HG03159 (cell line): ENCODE measurements around the gene IGFN1.

Experiments used
- ATAC-seq: cut with Tn5 transposase; IDR thresholded peaks from one replicate; pipeline ENCODE4 v1.9.1; 2021; ENCODE audit warnings: mild to moderate bottlenecking, moderate library complexity; ENCODE audit not compliant: unreplicated experiment

Gene IGFN1

DNA sequence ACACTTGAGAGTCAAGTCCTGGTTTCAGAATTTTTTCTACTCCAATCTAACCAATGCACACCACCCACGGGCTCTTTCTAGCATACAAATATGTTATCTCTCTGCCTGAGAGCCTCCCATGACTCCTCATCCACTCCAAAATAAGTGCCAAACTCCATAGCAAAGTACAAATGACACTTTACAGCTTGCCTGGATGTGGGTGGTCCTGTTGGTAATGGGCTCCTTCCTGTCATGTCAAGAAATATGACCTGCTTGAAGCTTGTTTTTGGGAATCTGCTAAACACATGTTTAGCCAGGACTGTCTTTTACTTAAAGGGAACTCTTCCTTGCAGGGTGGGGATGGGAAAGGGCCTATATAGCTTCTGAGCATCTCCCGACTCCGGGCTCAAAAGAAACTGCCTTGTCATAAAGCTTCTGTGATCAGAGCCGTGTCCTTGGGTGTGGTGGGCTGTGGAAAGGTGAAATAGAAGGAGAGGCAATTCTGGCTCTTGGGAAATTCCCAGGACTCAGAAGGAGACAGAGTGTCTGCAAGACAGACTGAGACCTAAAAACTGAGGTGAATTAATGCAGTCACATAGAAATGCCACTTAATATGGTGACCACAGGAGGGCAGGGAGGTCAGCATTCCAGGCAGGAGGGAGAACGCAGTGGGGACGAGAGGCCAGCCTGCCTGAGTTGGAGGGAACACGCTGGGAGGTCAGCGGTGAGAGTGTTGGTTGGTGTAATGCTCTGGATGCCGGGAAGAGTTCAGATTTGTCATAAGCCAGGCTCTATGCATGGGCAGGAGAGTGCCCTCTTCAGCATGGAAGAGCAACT lies 6.1 kb upstream of the IGFN1 start:
- ATAC-seq, result no peak

DNA sequence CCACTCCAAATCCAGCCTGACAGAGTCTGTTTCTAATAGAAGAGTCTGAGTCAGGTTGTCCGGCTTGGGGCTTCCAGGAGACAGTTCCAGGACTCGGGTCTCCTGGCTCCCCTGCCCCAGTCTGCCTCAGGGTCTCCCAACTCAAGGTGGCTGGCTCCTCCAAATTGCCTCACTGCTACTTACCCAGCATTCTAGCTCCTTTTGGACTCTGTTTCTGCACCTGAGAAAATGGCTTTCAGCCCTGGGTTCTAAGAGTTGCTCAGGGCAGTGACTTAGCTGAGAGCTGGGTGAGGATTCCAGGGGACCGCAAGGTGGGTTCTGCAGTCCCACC lies 5.5 kb upstream of the IGFN1 start:
- ATAC-seq, result no peak

DNA sequence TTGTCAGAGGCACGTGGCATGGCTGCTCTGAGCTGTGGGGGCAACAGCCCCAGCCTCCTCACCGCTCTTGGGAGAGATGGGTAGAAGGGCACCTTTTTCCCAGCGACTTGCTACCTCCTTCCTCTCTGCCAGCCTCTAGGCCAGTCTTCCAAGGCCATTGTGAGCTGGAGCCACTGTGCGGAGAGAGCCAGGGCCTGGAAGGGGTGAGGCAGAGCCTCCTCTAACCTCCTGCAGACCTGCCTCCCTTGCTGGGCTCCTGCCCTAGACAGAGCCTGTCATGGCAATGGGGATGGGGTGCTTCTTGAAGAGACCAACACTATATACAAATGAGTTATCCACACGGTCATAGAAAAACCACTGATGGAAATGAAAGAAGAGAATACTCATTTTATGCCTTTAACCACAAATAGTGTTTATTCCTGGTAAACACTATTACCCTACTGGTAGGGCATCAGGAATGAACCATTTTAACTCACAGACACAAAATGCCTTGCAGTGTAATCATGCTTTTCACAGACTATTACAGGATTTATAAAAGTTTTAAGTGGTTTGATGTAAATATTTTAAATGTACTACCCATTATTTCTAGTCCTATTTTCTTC lies 5.0 kb upstream of the IGFN1 start:
- ATAC-seq, result no peak

DNA sequence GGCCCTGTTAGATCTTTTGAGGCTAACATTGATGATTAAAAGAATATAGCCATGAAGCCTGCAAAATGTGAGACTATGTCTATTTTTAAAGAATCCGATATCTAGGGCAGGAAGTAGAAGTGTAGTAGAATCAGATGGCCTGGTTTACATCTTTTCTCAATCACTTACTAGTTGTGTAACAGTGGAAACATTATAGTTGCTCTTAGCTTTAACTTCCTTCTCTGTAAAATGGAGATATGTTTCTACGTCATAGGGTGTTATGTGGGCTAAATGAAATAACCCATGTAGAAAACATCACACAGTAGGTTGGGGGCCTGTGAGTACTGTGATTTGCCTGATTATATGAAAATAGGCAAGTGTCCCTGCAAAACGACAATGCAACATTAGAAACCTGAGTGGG lies 4.4 kb upstream of the IGFN1 start:
- no peak for ATAC-seq

DNA sequence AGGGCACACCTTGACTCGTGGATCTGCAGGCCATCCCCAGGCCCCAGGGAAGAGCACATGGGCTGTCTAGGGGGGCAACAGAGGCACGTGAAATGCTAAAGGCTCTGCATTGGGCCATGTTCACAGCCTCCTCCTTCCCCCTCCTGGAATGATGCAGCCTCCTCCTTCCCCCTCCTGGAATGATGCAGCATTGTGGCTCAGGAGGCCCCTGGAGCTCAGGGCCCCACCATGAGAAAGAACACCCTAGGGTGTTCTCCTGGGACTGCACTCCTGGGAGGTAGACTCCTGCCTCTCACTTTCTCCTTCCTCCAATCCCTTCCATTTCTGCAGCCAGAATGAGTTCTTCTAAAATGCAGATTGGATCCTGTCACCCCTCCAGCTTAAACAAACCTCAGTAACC lies 1.5 kb upstream of the IGFN1 start:
- ATAC-seq, result no peak

DNA sequence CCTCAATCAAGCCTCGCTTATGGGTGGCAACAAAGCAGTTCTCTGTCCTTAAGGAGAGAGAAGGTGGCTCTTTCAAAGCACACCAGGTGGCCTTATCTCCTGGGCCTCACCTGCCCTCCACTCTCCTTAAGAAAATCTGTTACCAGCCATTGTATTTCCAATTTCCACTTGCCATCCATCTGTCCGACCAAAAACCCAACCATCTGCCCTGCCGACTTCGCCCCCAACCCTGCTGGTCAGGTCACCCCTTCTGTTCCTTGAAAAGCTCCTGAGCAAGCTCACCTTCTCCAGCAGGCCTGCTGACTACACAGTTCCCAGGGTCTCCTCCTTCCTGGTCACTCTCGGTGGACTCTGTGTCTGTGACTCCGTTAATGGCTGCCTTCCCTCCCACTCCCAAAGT lies 619 bp upstream of the IGFN1 start:
- no peak for ATAC-seq

DNA sequence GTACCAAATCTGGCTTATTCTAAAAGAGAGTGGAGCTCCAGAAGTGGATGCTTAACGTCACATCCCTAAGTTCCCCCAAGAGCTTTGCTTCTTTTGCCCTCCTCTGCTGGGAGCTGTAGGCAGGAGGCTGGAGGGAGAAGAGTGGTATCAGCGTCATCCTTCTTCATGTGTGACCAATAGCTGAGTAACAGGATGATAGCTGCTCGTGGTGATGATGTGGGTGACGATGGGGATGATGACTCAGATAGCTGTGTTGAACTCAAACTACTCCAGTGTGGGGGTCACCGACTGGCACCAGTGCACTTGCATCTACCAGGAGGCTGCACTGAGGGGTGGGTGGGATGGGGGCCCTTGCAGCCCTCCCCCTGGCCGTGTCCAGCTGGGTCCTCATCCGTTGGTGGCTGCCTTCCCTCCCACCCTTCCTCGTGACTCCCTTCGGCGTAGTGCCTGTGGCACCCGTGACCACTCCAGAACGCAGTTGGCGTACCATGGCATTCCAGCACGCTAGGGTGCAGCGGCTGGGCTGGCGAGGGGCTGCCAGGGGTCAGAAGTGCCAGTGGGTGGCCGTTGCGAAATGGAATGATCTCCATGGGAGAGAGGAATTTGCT lies 1.1 kb downstream of the IGFN1 start:
- ATAC-seq, result no peak

DNA sequence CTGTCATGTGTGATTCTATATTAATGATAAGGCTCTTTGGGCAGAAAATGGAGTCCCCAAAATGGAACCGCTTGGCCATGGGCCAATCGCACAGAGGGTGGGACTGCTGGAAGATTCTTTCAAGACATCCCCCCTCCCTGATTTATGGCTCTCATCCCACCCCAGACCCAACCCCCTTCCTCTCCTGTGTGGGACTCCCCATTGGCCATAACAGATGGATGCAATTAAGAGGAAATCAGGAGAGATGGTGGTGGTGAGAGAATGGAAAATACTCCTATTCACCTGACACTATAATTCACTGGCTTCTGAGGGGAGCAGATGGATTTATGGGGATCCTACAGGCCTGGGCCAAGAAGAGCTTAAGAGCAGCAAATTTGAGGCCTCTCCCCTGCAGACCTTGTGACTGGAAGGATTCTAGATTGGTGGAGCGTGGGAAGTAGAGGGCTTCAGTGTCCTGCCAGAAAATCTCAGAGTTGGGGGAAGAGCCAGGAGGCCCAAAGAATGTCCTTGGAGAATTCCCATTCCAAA lies 1.7 kb downstream of the IGFN1 start:
- no peak for ATAC-seq

DNA sequence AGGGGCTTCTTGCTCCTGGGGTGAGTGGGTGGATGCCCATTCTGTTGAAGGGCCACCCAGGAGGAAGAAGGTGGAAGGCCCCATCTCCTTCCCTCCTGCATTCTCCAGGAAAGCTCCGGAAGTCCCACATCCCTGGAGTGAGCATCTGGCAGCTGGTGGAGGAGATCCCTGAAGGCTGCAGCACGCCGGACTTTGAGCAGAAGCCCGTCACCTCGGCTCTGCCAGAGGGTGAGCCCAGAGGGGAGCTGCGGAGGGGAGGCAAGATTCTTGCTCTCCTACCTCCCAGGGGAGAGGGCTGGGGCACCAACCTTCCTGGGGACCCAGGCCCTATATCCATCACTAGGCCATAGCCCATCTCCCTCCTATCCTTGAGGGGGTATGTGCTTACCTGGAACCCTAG lies 3.4 kb downstream of the IGFN1 start:
- no peak for ATAC-seq

DNA sequence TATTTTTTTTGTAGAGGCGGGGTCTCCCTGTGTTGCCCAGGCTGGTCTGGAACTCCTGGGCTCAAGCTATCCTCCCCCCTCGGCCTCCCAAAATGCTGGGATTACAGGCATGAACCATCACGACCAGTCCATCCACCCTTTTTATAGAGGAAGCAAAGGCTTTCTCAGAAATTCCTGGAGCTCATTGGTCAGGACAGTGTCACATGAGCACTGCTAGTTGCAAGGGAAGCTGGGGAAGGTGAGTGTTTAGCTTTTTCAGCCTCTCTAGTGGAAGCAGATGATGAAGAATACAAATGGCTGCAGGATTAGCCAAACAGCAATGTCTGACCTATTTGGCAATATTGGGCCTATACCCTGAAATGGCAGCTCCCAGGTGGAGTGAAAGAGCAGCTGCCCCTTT lies 8.0 kb downstream of the IGFN1 start:
- ATAC-seq, result no peak

DNA sequence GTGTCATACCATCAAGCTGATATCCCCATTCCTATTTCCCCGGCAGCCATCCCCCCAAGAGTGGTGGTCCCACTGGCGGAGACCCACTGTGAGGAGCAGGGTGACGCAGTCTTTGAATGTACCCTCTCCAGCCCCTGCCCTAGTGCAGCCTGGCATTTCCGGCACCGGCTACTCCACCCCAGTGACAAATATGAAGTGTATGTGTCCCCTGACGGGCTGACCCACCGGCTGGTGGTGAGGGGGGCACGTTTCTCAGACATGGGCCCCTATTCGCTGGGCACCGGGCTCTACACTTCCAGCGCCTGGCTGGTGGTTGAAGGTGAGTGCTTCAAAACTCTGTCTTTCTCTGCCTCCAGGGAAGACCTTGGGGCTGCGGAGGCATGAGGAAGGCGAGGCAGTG lies 14.4 kb downstream of the IGFN1 start:
- ATAC-seq, result no peak

DNA sequence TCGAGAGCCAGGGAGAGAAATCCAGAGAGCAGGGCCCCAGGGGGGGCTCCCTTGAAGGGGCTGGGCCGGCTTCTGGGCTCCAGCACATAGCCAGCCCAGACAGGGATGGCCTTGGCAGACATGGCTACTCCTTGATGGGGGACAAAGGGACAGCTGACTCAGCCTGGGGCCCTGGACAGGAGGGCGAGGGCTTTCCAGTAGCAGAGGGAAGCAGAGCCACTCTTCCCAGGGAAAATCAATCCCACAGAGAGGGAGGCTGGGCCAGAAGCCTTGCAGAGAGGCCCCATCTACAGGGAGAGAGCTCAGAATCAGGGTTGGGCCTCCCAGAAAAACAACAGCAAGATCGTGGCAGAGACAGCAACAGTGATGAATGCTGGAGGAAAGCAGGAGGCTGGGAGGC lies 15.6 kb downstream of the IGFN1 start:
- ATAC-seq, result no peak

DNA sequence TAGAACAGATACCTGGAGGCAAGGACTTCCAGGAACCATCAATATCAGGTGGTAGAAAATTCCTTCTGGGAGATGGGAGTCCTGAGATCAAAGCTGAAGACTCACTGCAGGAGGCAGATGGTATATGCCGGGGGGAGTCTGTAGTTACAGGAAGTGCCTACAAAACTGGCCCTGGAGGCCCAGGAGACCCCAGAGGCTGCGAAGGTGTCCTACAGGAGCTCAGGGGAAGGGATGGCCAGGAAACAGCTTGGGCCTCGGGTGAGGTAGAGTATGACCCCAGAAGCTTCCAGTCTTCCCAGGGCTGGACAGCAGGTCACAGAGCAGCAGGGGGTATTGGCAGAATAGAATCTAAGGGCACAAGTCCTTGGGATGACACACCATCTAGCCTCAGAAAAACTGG lies 16.4 kb downstream of the IGFN1 start:
- no peak for ATAC-seq

DNA sequence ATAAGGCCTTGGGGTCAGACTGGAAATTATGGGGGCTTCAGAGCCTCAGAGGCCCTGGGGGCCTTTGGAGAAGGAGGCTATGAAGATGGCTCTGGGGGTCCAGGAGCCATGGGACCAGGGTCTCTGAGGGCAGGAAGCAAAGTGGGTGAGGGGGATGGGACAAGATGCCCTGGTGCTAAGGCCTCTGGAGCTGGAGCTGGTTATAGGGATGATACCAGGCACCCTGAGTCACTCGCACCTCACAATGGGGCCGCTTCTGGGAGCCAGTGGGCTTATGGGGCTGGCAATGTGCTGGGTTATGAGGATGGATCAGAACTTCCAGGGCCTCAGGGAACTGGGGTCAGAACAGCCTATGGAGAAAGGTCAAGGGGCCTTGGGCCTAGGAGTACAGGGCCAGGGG lies 17.6 kb downstream of the IGFN1 start:
- no peak for ATAC-seq

DNA sequence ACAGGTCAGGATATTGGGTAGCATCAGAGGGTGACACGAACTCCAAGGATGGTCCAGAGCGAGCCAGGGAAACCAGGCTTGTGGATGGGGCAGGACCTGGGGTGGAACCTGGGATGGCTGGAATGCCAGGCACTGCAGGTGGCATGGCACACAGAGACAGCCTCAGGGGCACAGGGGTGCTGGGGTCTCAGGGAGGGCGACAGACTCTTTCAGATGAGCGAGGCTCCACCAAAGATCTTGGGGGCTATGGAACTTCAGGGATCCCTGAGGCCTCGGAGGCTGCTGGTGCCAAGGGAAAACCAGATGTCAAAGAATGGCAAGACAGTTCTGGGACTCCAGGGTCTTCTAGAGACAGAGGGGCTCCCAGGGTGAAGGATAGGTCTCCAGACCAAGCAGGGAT lies 21.4 kb downstream of the IGFN1 start:
- ATAC-seq, result no peak

DNA sequence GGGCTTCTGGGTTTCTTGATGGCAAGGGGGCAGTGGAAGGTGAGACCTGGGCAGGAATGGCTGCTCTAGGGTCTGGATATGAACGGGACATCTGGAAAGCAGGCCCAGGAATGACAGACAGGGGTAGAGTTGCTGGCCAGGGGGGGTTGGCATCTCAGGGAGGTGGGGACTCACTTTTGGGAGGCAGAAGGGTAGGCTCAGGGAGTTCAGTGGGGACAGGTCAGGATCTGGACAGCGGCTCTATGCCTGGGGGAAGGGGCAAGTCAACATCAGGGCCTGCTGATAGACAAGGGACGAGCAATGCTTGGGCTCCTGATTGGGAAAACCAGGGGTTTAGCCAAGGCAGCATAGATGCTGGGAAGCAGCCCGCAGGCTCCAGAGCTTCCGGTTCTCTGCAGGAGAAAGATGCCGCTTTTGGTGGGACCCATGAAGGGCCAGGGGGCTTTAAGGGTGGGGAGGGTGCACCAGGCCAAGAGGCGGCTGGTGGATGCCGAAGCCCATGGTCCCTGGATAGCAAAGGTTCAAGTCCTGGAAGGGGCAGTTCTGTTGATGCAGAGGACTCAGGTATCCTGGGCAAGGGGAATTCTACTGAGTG lies 21.9 kb downstream of the IGFN1 start:
- no peak for ATAC-seq

DNA sequence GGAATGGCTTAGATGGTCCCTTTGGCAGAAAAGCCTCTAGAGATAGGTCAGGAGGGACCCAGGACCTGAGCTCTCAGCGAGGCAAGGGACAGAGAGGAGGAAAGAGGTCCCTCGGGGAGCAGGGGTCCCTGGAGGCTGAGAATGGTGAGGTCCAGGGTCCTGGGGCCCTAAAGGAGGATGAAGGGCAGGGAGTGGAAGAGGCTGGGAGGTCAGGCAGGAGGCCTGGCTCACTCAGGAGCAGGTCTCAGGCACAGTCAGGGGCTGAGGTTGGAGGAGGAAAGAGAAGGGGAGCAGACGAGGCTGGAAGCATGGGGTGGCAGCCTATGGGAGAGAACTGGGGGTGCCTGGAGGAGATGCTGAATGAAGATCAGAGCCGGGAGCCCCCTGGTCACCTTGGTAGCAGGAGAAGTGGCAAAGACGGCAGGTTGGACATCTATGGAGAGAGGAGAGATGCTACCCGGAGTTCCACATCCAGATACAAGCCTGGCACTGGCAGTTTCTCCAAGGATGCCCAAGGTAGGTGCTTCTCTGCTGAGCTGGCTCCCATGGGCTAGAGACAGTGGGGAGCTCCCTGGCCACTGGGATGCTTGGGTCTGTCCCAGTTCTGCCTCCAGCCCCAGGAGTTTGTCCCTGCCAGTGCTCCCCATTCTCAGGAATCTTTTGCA lies 22.6 kb downstream of the IGFN1 start:
- no peak for ATAC-seq

DNA sequence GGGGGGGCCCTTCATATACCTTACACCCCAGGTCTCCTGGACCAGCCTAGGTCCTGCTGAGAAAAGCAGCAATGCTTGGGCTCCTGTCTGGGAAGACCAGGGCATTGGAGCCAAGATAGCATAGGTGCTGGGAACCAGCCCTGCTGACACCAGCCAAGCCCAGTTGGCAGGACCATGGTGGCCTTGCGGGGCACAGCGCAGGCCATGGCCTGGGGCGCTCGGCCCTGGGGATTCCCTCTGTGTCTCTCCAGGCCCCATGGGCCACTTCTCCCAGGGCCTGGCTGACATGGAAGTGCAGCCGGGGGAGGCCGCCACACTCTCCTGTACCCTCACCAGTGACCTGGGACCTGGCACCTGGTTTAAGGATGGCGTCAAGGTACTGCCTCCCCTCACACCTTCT lies 23.3 kb downstream of the IGFN1 start:
- no peak for ATAC-seq

DNA sequence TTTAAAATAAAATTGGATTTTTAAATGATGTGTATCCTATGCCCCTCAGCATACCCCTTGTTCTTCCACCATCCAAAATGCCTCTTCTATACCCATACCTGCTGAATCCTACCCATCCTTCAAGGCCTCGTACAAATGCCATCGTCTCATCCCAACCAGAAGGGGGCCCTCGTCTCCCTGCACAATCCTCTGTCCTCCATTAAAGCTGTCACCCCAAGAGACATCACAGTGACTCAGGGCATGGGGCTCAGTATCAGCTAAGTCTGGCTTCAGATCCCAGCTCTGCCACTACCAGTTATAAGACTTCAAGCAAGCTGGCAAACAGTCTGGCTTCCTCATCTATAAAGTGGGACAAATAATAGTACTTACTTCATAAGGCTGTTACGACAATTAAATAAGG lies 23.8 kb downstream of the IGFN1 start:
- no peak for ATAC-seq

DNA sequence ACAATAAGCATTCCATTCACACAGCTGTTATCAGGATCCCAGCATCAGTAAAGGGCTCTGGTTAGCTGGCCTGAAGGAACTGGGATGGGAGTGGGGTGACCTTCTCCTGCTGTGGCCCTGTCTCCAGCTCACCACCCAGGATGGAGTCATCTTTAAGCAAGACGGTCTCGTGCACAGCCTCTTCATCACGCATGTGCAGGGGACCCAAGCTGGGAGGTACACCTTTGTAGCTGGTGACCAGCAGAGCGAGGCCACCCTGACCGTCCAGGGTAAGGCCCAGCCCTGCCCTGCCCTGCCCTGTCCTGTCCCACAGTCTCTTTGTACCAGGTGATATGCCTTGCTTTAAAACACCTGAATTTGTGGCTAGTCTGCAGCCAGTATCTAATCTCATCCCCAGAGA lies 24.3 kb downstream of the IGFN1 start:
- ATAC-seq, result no peak
